Aorta (tissue), 5 donors: ENCODE measurements around the gene SNX9. TPM values are rescaled to one million over a fixed set of nuclear protein-coding genes. Genes with fewer than 3 reads are reported as not detected.
A peak's percentile ranks its signal among the peaks of the same experiment; 100 is the strongest.
"Not testable (repeated sequence)": the region's sequence is repeated elsewhere in the genome, so short reads cannot be mapped to it uniquely, and the experiment has no call there.

ENCODE experiments used
- ATAC-seq: fragments of 200-7000 bp; cut with Tn5 transposase; one replicate; pipeline ENCODE4 v1.9.1; 2022; ENCODE audit warnings: moderate library complexity; ENCODE audit not compliant: low FRiP score
- DNase-seq, 2 donors: peaks; one replicate each; pipeline ENCODE4 v3.0.0-alpha.2; 2020
- H3K27ac ChIP-seq, 2 donors: one replicate each; pipeline ENCODE4 v1.5.1; 2013; ENCODE audit warnings: low read length in 2 of 2, mild to moderate bottlenecking in 2 of 2, moderate library complexity in 2 of 2, control low read depth in 1 of 2, inconsistent platforms in 1 of 2, low read depth in 1 of 2
- H3K27me3 ChIP-seq, 2 donors: one replicate each; pipeline ENCODE4 v1.6.1; 2013; ENCODE audit warnings: control low read depth in 1 of 2, low read length in 1 of 2, mild to moderate bottlenecking in 1 of 2, moderate library complexity in 1 of 2; ENCODE audit not compliant: insufficient read depth in 2 of 2, control insufficient read depth in 1 of 2
- H3K36me3 ChIP-seq, 2 donors: one replicate each; pipeline ENCODE4 v1.6.1; 2013; ENCODE audit warnings: control low read depth in 1 of 2, low read length in 1 of 2, mild to moderate bottlenecking in 1 of 2; ENCODE audit not compliant: insufficient read depth in 2 of 2, control insufficient read depth in 1 of 2
- H3K4me1 ChIP-seq, 2 donors: one replicate each; pipeline ENCODE4 v1.6.1; 2013; ENCODE audit warnings: low read length in 2 of 2, control low read depth in 1 of 2, mild to moderate bottlenecking in 1 of 2, moderate library complexity in 1 of 2; ENCODE audit not compliant: insufficient read depth in 2 of 2, control insufficient read depth in 1 of 2
- H3K4me3 ChIP-seq, 2 donors: one replicate each; pipeline ENCODE4 v1.5.1; 2013; ENCODE audit warnings: low read length in 2 of 2, control low read depth in 1 of 2, mild to moderate bottlenecking in 1 of 2
- H3K9me3 ChIP-seq: one replicate; pipeline ENCODE4 v1.6.1; 2013; ENCODE audit warnings: mild to moderate bottlenecking, low read length; ENCODE audit not compliant: control insufficient read depth
- WGBS, 2 donors: extraction: QIAGEN DNeasy Blood & Tissue Kit; methylation state at CpG; one replicate each; pipeline ENCODE4 v1.1.7; 2013; 5-methylcytosine and 5-hydroxymethylcytosine counted together
- intact Hi-C, 2 donors: fragments of 100-400 bp; cut with DNase I; formaldehyde crosslinking; loops; one replicate each; pipeline versions ENCODE4 v1.14.2 to v1.15.0; 2022
- polyA plus RNA-seq, 2 donors: library from polyadenylated mRNA; stranded (reverse); fragments of 200-250 nt; gene quantifications; one replicate each; pipeline ENCODE4 v1.2.3, GENCODE V29; 2013
- total RNA-seq, 2 donors: library from RNA; stranded (reverse); fragmentation: NEBNext Ultra II Directional; extraction: Animal tissue kit (Norgen Biotek cat#: 25700); gene quantifications; one replicate each; pipeline ENCODE4 v1.2.1, GENCODE V29; 2021
- donor health status: healthy with polysubstance abuse.
- donor health status: Bipolar disorder and iron deficiency.
- donor health status: DM: no; HTN: no; CAD: no.
- donor health status: DM: no; HTN: no; CAD: no.
- donor health status: DM: yes; HTN: yes; CAD: no.

SNX9 gene
- total and polyA plus RNA-seq, 4 donors, result 50.6 to 95.5 (median 82.1) TPM

DNA sequence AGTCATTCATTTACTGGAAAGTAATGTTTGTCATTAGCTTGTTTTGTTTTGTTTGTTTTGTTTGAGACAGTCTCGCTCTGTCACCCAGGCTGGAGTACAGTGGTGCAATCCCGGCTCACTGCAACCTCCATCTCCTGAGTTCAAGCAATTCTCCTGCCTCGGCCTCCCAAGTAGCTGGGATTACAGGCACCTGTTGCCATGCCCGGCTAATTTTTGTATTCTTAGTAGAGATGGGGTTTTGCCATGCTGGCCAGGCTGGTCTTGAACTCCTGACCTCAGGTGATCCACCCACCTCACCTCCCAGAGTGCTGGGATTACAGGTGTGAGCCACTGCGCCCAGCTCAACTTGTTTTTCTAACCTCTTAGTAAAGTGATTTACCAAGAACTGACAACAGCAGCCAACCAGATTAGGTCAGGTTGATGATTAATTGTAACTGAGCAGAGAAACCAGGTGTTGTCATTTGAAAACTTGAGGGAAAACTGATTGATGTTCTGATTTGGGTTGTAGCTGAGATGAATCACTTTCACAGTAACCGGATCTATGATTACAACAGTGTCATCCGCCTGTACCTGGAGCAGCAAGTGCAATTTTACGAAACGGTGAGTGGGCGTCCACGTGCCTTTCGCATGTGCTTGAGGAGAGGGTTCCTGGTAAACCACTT, 117.5 kb downstream of the SNX9 start:
- 90 to 91% methylated on average over 12 of the region's 12 CpGs for WGBS, 2 donors
- ATAC-seq, intact Hi-C loops, H3K27ac ChIP-seq, H3K27me3 ChIP-seq, H3K4me3 ChIP-seq, H3K9me3 ChIP-seq, DNase-seq, H3K36me3 ChIP-seq, H3K4me1 ChIP-seq: not testable (repeated sequence)

DNA sequence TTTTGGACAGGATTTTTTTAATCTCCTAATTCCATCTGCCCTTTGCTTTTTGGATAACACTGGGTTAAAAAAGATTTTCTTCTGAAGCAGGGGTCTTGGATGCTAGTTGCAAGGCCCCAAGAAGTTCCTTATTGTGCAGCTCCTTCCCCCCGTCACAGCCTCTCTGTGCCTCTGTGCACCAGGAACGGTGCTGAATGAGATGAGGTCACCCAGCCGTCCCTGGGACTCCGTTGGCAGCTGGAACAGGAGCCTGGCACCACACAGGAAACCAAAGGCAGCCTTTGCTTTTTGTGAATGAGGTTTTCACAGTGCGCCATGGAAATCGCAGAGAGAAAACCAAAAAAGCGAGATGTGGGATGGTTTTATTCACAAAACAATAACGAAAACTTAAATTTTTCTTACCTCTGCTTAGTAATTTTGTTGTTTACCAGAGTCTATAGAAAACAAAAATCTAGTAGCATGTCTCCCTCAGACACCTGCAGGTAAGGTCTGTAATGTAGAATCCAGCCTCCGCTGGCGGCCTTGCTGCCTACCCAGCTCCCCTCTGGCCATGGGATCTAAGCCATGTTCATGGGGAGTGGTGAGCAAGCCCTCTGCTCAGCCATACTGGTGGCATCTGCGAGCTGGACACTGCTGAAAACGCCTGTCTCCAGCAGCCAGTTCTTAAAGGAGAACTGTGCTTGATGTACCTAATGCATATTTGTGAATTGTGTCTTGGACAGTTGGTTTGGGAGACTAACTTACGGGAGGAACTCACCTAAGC, 118.2 kb downstream of the SNX9 start:
- DNase-seq, result no peak
- WGBS, 2 donors, result 57 to 60% methylated on average over 13 of the region's 13 CpGs
- no peak overlapping the region for H3K27ac ChIP-seq
- H3K4me3 ChIP-seq, result no peak overlapping the region
- no peak for ATAC-seq
- H3K9me3 ChIP-seq, result no peaks in the 10 kb centered on the region
- peaks cover 0 to 3% of the 10 kb centered on the region in 2 donors for H3K36me3 ChIP-seq
- H3K4me1 ChIP-seq, result no peaks in the 10 kb centered on the region
- no peaks in the 10 kb centered on the region for H3K27me3 ChIP-seq
- intact Hi-C loops, result no loop called here

DNA sequence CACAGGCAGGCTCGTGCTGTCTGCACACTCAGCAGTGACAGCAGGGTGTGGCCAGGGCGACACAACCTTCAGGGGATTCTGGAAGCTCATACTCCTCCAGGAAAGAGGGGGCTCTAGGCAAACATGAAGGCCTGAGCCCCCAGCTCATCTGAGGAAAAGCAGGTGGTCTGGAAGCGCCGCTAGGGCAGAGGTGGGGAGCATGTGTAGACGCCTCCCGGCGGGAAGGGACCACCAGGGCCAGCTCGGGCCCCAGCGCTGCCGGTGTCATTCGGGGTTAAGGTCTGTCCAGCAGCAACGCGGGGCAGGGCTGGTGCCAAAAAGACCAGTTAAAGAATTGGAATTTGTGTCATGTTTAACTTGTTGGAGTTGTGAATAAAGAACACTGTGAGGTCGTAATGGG, 119.3 kb downstream of the SNX9 start:
- peaks cover 0 to 3% of the 10 kb centered on the region in 2 donors for H3K36me3 ChIP-seq
- ATAC-seq (no peak), DNase-seq (peak in 1 of 2 donors; percentile 44)
- H3K9me3 ChIP-seq, result no peaks in the 10 kb centered on the region
- intact Hi-C loops, result no loop called here
- H3K4me1 ChIP-seq, result no peaks in the 10 kb centered on the region
- H3K4me3 ChIP-seq, result no peak overlapping the region
- no peak overlapping the region for H3K27ac ChIP-seq
- no peaks in the 10 kb centered on the region for H3K27me3 ChIP-seq
- 82% methylated on average over 14 of the region's 14 CpGs for WGBS, 2 donors

DNA sequence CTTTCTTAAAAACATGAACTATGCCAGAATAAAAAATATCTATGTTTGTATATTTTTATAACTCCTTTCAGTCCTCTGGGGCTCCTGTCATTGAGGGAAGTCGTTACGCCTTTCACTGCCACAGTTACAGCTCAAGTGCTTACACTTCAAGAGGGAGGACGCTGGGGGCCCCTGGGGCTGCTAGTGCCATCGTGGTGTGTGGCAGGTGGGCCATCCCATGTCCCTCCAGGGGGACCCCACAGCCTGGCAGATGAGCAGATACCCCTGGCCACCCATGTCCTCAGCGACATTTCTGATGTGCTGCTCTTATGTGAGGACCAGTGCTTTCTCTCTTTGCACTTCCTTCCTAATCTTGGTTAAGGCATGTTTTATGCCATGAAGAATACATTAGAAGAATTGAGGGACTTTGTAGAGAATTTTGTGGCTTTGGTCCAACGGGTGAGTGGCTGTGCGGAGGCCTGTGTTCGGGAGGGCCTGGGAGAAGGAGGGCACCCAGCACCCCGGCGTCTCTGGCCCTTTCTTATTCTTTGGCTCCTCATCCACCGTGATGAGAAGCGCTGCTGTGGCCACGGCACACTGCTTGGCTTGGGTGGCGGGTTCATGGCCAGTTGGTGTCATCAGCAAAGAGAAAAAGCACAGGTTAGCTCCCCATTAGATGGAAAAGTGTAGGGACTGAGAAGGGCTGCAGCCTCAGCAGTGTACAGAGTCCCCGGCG, 120.4 kb downstream of the SNX9 start:
- no peak overlapping the region for H3K4me3 ChIP-seq
- DNase-seq (peak in 1 of 2 donors; percentile 32), ATAC-seq (no peak)
- intact Hi-C loops, result no loop called here
- no peaks in the 10 kb centered on the region for H3K4me1 ChIP-seq
- H3K36me3 ChIP-seq, result peaks cover 0 to 3% of the 10 kb centered on the region in 2 donors
- no peaks in the 10 kb centered on the region for H3K9me3 ChIP-seq
- 87 to 88% methylated on average over 16 of the region's 16 CpGs for WGBS, 2 donors
- H3K27ac ChIP-seq, result no peak overlapping the region
- H3K27me3 ChIP-seq, result no peaks in the 10 kb centered on the region

DNA sequence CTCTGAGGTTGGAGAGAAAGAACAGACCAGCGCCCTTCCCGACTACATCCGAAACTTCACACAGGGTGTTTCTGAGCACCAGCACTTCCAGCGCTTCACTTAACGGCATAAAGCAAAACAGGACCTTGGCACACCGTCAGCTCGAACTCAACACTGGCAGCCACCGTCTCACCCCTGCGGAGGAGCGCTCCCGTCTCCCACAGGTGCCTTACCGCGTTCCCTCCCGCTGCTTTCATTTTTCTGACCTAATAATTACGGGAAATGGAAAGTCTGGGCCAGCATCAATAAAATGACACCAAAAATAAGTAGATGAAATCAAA, 120.9 kb downstream of the SNX9 start:
- H3K27me3 ChIP-seq, result no peaks in the 10 kb centered on the region
- H3K36me3 ChIP-seq, result peaks cover 0 to 3% of the 10 kb centered on the region in 2 donors
- intact Hi-C loops, result no loop called here
- WGBS, 2 donors, result 91 to 93% methylated on average over 15 of the region's 15 CpGs
- no peaks in the 10 kb centered on the region for H3K4me1 ChIP-seq
- no peaks in the 10 kb centered on the region for H3K9me3 ChIP-seq
- no peak overlapping the region for H3K4me3 ChIP-seq
- ATAC-seq (no peak), DNase-seq (no peak)
- no peak overlapping the region for H3K27ac ChIP-seq

DNA sequence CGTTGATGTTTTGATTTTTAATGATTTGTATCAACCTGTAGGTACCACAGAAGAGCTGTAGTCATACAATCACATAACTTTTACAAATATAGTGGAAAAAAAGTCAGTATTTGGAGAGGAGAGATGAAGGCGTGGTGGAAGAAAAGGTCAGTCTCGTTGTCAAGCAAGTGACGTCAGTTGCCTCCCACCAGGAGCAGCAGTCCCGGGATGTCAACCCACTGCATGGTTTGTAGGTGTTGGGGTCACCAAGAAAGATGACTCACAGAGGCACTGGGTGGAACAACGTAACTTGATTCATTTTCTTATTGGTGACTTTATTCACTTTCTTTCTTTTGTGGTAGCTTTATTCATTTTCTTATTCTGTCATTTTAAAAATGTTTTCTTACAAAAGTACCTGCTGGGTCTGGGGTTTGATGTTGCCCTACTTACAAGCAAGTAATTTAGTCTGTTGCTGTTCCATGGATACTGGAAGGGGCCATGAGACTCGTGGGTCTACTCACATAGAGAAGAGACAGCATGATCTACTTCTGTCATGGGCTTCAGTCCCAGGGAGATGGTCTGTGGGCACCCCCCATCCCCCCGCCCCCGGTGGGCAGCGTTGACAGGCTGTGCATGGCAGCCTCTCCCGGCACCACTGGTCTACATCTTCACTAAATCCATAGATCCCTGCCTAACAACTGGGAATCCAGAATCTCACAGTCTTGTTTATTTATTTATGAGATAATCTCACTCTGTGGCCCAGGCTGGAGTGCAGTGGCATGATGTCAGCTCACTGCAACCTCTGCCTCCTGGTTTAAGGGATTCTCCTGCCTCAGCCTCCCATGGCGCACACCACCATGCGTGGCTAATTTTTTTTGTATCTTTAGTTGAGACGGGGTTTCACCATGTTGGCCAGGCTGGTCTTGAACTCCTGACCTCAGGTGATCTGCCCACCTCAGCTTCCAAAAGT, 122.2 kb downstream of the SNX9 start:
- intact Hi-C loops, result no loop called here
- H3K9me3 ChIP-seq, result no peaks in the 10 kb centered on the region
- 89 to 91% methylated on average over 14 of the region's 14 CpGs for WGBS, 2 donors
- ATAC-seq (peak; percentile 31), DNase-seq (no peak)
- H3K27me3 ChIP-seq, result no peaks in the 10 kb centered on the region
- peaks cover 0 to 3% of the 10 kb centered on the region in 2 donors for H3K36me3 ChIP-seq
- H3K4me1 ChIP-seq, result no peaks in the 10 kb centered on the region
- H3K4me3 ChIP-seq, result no peak overlapping the region
- H3K27ac ChIP-seq, result no peak overlapping the region

DNA sequence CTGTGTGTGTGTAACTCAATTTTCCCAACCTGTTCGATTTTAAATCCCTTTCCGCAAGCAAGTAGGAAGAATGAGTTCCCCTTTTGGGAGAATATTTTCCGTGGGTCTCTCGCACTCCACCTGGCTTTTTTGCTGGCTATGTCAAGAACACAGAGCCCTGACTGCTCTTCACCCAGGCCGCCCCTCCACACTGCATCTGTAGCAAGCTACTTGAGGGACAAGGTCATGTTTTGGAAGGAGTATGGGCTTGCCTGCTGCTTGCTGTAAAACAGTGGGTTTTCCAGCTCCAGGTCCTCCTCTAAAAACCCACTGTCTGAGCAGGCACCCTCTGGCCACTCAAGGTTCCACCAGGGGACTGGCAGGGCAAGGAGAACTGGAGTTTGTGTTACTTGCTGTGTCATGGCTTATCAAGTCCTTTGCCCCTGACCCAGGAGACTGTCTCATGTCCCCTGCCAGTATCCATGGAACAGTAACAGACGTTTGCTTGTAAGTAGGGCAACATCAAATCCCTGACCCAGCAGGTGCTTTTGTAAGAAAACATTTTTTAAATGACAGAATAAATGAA, 123.1 kb downstream of the SNX9 start:
- H3K4me1 ChIP-seq, result no peaks in the 10 kb centered on the region
- no peaks in the 10 kb centered on the region for H3K9me3 ChIP-seq
- peaks cover 0 to 3% of the 10 kb centered on the region in 2 donors for H3K36me3 ChIP-seq
- intact Hi-C loops, result no loop called here
- H3K27me3 ChIP-seq, result no peaks in the 10 kb centered on the region
- ATAC-seq, result no peak
- H3K4me3 ChIP-seq, result no peak overlapping the region
- WGBS, 2 donors, result 89 to 92% methylated on average over 6 of the region's 6 CpGs
- no peak overlapping the region for H3K27ac ChIP-seq
- no peak for DNase-seq
